Liver (tissue), 3 donors: ENCODE data around the gene TTC28.

ENCODE experiments used
- EGR1 ChIP-seq, 2 donors: IDR thresholded peaks; 2 replicates each; pipeline ENCODE4 v1.6.1; 2016 to 2018; ENCODE audit warnings: antibody characterized with exemption in 2 of 2, low read depth in 2 of 2
- GABPA ChIP-seq, 2 donors: IDR thresholded peaks in 1 of 2; conservative IDR thresholded peaks in 1 of 2; 2 replicates each; pipeline ENCODE4 v1.6.1; 2016; ENCODE audit warnings: antibody characterized with exemption in 2 of 2, mild to moderate bottlenecking in 1 of 2, moderate library complexity in 1 of 2
- HNF4A ChIP-seq, 2 donors: conservative IDR thresholded peaks; 2 replicates each; pipeline ENCODE4 v1.6.1; 2016; ENCODE audit warnings: antibody characterized with exemption in 2 of 2, mild to moderate bottlenecking in 2 of 2
- HNF4G ChIP-seq: IDR thresholded peaks from 2 replicates; pipeline ENCODE4 v1.6.1; 2016; ENCODE audit warnings: antibody characterized with exemption
- JUND ChIP-seq, 2 donors: IDR thresholded peaks; 2 replicates each; pipeline ENCODE4 v1.6.1; 2016; ENCODE audit warnings: antibody characterized with exemption in 2 of 2
- NR2F2 ChIP-seq: IDR thresholded peaks from 2 replicates; pipeline ENCODE4 v1.6.1; 2016; ENCODE audit warnings: antibody characterized with exemption
- SP1 ChIP-seq: IDR thresholded peaks from 2 replicates; pipeline ENCODE4 v1.6.1; 2018; ENCODE audit warnings: antibody characterized with exemption, mild to moderate bottlenecking
- TAF1 ChIP-seq: conservative IDR thresholded peaks from 2 replicates; pipeline ENCODE4 v1.6.1; 2016; ENCODE audit warnings: antibody characterized with exemption, mild to moderate bottlenecking
- TF ChIP-seq, protein P1 (sequence below): fragments of 150-350 bp; IDR thresholded peaks from 2 replicates; pipeline ENCODE4 v1.5.1; 2017; ENCODE audit warnings: improper control_type of control experiment, low read depth, low read length; ENCODE audit not compliant: missing input control
- TF ChIP-seq, protein P2 (sequence below): IDR thresholded peaks from 2 replicates; pipeline ENCODE4 v1.6.1; 2016; ENCODE audit warnings: antibody characterized with exemption, mild to moderate bottlenecking
- TF ChIP-seq, protein P3 (sequence below): IDR thresholded peaks from 2 replicates; pipeline ENCODE4 v1.6.1; 2016; ENCODE audit warnings: antibody characterized with exemption
- TF ChIP-seq, protein P4 (sequence below): IDR thresholded peaks from 2 replicates; pipeline ENCODE4 v1.6.1; 2016; ENCODE audit warnings: antibody characterized with exemption
- donor health status: healthy.
- donor health status: healthy.

DNA sequence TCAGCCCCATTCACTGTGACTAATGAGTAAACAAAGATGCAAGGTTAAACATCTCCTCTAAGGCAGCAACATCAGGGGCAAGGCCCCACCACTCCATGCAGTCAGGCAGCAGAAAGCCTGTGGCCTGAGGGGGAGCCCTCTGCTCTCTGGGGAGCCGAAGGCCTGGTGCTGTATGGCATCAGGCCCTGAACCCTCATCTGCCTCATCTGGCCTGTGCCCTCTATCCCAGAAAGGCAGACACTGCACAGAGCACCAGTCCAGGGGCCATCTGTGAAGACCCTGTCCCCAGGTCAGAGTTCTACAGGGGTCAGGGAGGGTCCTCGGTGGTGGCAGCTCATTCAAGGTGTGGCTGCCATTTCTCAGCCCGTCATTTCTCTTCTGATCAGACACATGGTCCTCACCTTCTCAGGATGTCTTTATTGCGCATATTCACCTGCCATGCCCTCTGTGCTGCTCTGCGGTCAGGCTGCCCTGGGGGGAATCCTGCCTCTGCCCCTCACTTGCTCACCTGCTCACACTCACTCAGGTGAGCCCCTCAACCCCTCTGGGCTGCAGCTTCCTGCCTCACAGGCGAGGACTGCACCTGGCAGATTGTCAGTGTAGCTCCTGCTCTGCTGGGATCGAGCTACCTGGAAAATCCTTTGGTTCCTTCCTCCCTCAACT, 657.5 kb downstream of the TTC28 start:
- TF ChIP-seq, protein P1, sequence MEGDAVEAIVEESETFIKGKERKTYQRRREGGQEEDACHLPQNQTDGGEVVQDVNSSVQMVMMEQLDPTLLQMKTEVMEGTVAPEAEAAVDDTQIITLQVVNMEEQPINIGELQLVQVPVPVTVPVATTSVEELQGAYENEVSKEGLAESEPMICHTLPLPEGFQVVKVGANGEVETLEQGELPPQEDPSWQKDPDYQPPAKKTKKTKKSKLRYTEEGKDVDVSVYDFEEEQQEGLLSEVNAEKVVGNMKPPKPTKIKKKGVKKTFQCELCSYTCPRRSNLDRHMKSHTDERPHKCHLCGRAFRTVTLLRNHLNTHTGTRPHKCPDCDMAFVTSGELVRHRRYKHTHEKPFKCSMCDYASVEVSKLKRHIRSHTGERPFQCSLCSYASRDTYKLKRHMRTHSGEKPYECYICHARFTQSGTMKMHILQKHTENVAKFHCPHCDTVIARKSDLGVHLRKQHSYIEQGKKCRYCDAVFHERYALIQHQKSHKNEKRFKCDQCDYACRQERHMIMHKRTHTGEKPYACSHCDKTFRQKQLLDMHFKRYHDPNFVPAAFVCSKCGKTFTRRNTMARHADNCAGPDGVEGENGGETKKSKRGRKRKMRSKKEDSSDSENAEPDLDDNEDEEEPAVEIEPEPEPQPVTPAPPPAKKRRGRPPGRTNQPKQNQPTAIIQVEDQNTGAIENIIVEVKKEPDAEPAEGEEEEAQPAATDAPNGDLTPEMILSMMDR = no peak
- TF ChIP-seq, protein P2, sequence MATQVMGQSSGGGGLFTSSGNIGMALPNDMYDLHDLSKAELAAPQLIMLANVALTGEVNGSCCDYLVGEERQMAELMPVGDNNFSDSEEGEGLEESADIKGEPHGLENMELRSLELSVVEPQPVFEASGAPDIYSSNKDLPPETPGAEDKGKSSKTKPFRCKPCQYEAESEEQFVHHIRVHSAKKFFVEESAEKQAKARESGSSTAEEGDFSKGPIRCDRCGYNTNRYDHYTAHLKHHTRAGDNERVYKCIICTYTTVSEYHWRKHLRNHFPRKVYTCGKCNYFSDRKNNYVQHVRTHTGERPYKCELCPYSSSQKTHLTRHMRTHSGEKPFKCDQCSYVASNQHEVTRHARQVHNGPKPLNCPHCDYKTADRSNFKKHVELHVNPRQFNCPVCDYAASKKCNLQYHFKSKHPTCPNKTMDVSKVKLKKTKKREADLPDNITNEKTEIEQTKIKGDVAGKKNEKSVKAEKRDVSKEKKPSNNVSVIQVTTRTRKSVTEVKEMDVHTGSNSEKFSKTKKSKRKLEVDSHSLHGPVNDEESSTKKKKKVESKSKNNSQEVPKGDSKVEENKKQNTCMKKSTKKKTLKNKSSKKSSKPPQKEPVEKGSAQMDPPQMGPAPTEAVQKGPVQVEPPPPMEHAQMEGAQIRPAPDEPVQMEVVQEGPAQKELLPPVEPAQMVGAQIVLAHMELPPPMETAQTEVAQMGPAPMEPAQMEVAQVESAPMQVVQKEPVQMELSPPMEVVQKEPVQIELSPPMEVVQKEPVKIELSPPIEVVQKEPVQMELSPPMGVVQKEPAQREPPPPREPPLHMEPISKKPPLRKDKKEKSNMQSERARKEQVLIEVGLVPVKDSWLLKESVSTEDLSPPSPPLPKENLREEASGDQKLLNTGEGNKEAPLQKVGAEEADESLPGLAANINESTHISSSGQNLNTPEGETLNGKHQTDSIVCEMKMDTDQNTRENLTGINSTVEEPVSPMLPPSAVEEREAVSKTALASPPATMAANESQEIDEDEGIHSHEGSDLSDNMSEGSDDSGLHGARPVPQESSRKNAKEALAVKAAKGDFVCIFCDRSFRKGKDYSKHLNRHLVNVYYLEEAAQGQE = no peak
- TF ChIP-seq JUND (IDR thresholded peaks at IDR 0.05) (no peak), HNF4G (no peak), GABPA (IDR thresholded peaks at IDR 0.05 in 1 of 2, conservative IDR thresholded peaks at IDR 0.05 in 1 of 2) (no peak), NR2F2 (no peak), TAF1 (no peak), HNF4A (conservative IDR thresholded peaks at IDR 0.05) (no peak), SP1 (no peak), EGR1 (IDR thresholded peaks at IDR 0.05; ENCODE audit: low read depth in 2 of 2) (no peak)
- TF ChIP-seq, protein P3, sequence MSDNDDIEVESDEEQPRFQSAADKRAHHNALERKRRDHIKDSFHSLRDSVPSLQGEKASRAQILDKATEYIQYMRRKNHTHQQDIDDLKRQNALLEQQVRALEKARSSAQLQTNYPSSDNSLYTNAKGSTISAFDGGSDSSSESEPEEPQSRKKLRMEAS = no peak
- TF ChIP-seq, protein P4, sequence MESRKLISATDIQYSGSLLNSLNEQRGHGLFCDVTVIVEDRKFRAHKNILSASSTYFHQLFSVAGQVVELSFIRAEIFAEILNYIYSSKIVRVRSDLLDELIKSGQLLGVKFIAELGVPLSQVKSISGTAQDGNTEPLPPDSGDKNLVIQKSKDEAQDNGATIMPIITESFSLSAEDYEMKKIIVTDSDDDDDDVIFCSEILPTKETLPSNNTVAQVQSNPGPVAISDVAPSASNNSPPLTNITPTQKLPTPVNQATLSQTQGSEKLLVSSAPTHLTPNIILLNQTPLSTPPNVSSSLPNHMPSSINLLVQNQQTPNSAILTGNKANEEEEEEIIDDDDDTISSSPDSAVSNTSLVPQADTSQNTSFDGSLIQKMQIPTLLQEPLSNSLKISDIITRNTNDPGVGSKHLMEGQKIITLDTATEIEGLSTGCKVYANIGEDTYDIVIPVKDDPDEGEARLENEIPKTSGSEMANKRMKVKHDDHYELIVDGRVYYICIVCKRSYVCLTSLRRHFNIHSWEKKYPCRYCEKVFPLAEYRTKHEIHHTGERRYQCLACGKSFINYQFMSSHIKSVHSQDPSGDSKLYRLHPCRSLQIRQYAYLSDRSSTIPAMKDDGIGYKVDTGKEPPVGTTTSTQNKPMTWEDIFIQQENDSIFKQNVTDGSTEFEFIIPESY = no peak
